Stomach (tissue), 19 donors: ENCODE measurements around the gene ZNF141. TPM values are rescaled to one million over a fixed set of nuclear protein-coding genes. Genes with fewer than 3 reads are reported as not detected.
"Not testable (repeated sequence)": the region's sequence is repeated elsewhere in the genome, so short reads cannot be mapped to it uniquely, and the experiment has no call there.

Experiments used
- DNase-seq, 2 donors: peaks; one replicate each; pipeline versions ENCODE4 v3.0.0 to v3.0.0-alpha.2; 2013 to 2019
- H3K27ac ChIP-seq, 5 donors: fragments of 200-600 bp in 4 of 5; sonication (generic) in 4 of 5; one replicate each; pipeline ENCODE4 v1.5.1; 2013 to 2019; ENCODE audit warnings: mild to moderate bottlenecking in 1 of 5, moderate library complexity in 1 of 5
- H3K27me3 ChIP-seq, 3 donors: fragments of 200-600 bp; sonication (generic); one replicate each; pipeline ENCODE4 v1.5.1; 2017 to 2019; ENCODE audit warnings: mixed run types in 1 of 3
- H3K36me3 ChIP-seq, 4 donors: fragments of 200-600 bp; sonication (generic); 1 replicate in 3 of 4; 2 replicates in 1 of 4; pipeline ENCODE4 v1.5.1; 2016 to 2019
- H3K4me1 ChIP-seq, 4 donors: fragments of 200-600 bp; sonication (generic); one replicate each; pipeline ENCODE4 v1.5.1; 2016 to 2019
- H3K4me3 ChIP-seq, 4 donors: fragments of 200-600 bp; sonication (generic) in 3 of 4; one replicate each; pipeline ENCODE4 v1.5.1; 2016 to 2019; ENCODE audit warnings: mild to moderate bottlenecking in 1 of 4
- H3K9me3 ChIP-seq, 4 donors: fragments of 200-600 bp; sonication (generic); one replicate each; pipeline ENCODE4 v1.5.1; 2016 to 2019
- CTCF ChIP-seq, 7 experiments: fragments of 450-650 bp in 4 of 7; fragments of 200-600 bp in 3 of 7; sonication (generic) in 3 of 7; IDR thresholded peaks; one replicate each; pipeline ENCODE4 v1.5.1; 2016 to 2019; ENCODE audit warnings: antibody characterized with exemption in 7 of 7, control low read depth in 2 of 7, mild to moderate bottlenecking in 1 of 7
- EP300 ChIP-seq: sonication (generic); formaldehyde crosslinking; IDR thresholded peaks from one replicate; pipeline ENCODE4 v1.6.1; 2017; ENCODE audit warnings: antibody characterized with exemption
- POLR2A ChIP-seq, 4 donors: fragments of 450-650 bp; IDR thresholded peaks; one replicate each; pipeline ENCODE4 v1.6.1; 2016; ENCODE audit warnings: antibody characterized with exemption in 4 of 4, control low read depth in 2 of 4, mild to moderate bottlenecking in 1 of 4, moderate library complexity in 1 of 4
- POLR2AphosphoS5 ChIP-seq, 3 donors: sonication (generic); formaldehyde crosslinking; IDR thresholded peaks; one replicate each; pipeline ENCODE4 v1.6.1; 2016; ENCODE audit warnings: antibody characterized with exemption in 3 of 3
- WGBS, 5 donors: extraction: QIAGEN DNeasy Blood & Tissue Kit in 3 of 5; methylation state at CpG; one replicate each; pipeline versions ENCODE4 v1.1.5 to v1.1.7; 2013 to 2018; 5-methylcytosine and 5-hydroxymethylcytosine counted together
- intact Hi-C: fragments of 100-400 bp; cut with DNase I; formaldehyde crosslinking; loops from one replicate; pipeline ENCODE4 v1.15.1; 2023; ENCODE audit warnings: low total_unique reads
- long read RNA-seq, 10 donors: transcript quantifications; one replicate each; lab custom pipeline, GENCODE V29; 2026
- polyA plus RNA-seq, 3 donors: library from polyadenylated mRNA; stranded (reverse); fragments of 200-250 nt; gene quantifications; one replicate each; pipeline ENCODE4 v1.2.3, GENCODE V29; 2013
- total RNA-seq, 5 donors: library from RNA; depleted of rRNA; stranded (reverse); fragments of >200 nt; gene quantifications; one replicate each; pipeline versions ENCODE4 v1.1.0 to v1.2.3, GENCODE V29; 2014 to 2016
- donor health status: healthy with polysubstance abuse.
- donor health status: Bipolar disorder and iron deficiency.
- donor health status: healthy.

The ZNF141 gene
- total RNA-seq (10 to 100 TPM; 20.9 to 74.7 (median 31.3) TPM), polyA plus RNA-seq (1 to 10 TPM; 2.6 to 4.2 (median 3.4) TPM)
- long read RNA-seq, donor 1, partial matches to known transcripts = 0 of 2 reads
- long read RNA-seq, donor 1, other reads (novel, unspliced or antisense) = 0 of 2 reads
- long read RNA-seq, donor 2, partial matches to known transcripts = 0 of 2 reads
- long read RNA-seq, donor 2, other reads (novel, unspliced or antisense) = 0 of 2 reads
- long read RNA-seq, donor 3, partial matches to known transcripts = 21 of 24 reads
- long read RNA-seq, donor 3, other reads (novel, unspliced or antisense) = 0 of 24 reads
- long read RNA-seq, donor 4, partial matches to known transcripts = 0 of 1 reads
- long read RNA-seq, donor 4, other reads (novel, unspliced or antisense) = 0 of 1 reads
- long read RNA-seq, donor 5, partial matches to known transcripts = 0 of 4 reads
- long read RNA-seq, donor 5, other reads (novel, unspliced or antisense) = 0 of 4 reads
- long read RNA-seq, donor 6 = 0 reads
- long read RNA-seq, donor 7, partial matches to known transcripts = 0 of 2 reads
- long read RNA-seq, donor 7, other reads (novel, unspliced or antisense) = 0 of 2 reads
- long read RNA-seq, donor 8, transcript ZNF141-201 (4 exons, 2,970 nt) = major isoform, 5 of 5 reads
- long read RNA-seq, donor 8, partial matches to known transcripts = 0 of 5 reads
- long read RNA-seq, donor 8, other reads (novel, unspliced or antisense) = 0 of 5 reads
- long read RNA-seq, donor 9, partial matches to known transcripts = 0 of 2 reads
- long read RNA-seq, donor 9, other reads (novel, unspliced or antisense) = 0 of 2 reads
- long read RNA-seq, donor 10 = 0 reads

GRCh38 chr4:337143-337931 lies at the start of gene ZNF141:
TSS of gene ZNF141 (plus strand) at chr4:337814. CDS start at chr4:337984, 170 bp downstream.
- Histone ChIP-seq H3K9me3 (peaks cover 0 to 24% (median 12%) of the 10 kb centered on the region in 4 donors), H3K27me3 (no peaks in the 10 kb centered on the region), H3K4me1 (peaks cover 11 to 32% (median 19%) of the 10 kb centered on the region in 4 donors), H3K4me3 (peak within 1 kb of the TSS; percentile 78 to 93 (median 88)), H3K36me3 (peaks cover 0 to 20% (median 7%) of the 10 kb centered on the region in 4 donors), H3K27ac (peak within 1 kb of the TSS; percentile 91 to 95 (median 92))
- DNase-seq = peak; percentile 95 to 99
- 0 to 1% (median 1%) methylated on average over 46 to 59 of the region's 59 CpGs for WGBS, 5 donors
- intact Hi-C loops = no loop called here
- TF ChIP-seq EP300 = peak; percentile 41
- TF ChIP-seq POLR2A (IDR thresholded peaks at IDR 0.05) = peak in 2 of 4 donors; percentile 68 to 78
- peak; percentile 77 to 90 (median 90) for TF ChIP-seq POLR2AphosphoS5 (IDR thresholded peaks at IDR 0.05)
- TF ChIP-seq CTCF (IDR thresholded peaks at IDR 0.05) = no peak

GRCh38 chr4:288891-289290 lies 48.7 kb upstream of the ZNF141 start:
- H3K27ac ChIP-seq = no peak overlapping the region
- H3K27me3 ChIP-seq = no peaks in the 10 kb centered on the region
- no peaks in the 10 kb centered on the region for H3K36me3 ChIP-seq
- no peak overlapping the region for H3K4me3 ChIP-seq
- intact Hi-C loops = no loop called here
- WGBS, 5 donors = 82 to 96% (median 88%) methylated on average over 2 of the region's 2 CpGs
- no peaks in the 10 kb centered on the region for H3K4me1 ChIP-seq
- no peak for DNase-seq
- TF ChIP-seq POLR2A (IDR thresholded peaks at IDR 0.05) (no peak), CTCF (IDR thresholded peaks at IDR 0.05) (no peak), EP300 (no peak), POLR2AphosphoS5 (IDR thresholded peaks at IDR 0.05) (no peak)
- peaks cover 7 to 82% (median 66%) of the 10 kb centered on the region in 4 donors for H3K9me3 ChIP-seq

- Histone ChIP-seq H3K36me3 (no peaks in the 10 kb centered on the region), H3K9me3 (peaks cover 0 to 55% (median 37%) of the 10 kb centered on the region in 4 donors), H3K27me3 (no peaks in the 10 kb centered on the region), H3K4me1 (no peaks in the 10 kb centered on the region), H3K27ac (no peak overlapping the region), H3K4me3 (no peak overlapping the region)
- no peak for DNase-seq
- 94 to 96% (median 95%) methylated on average over 3 of the region's 3 CpGs for WGBS, 5 donors
- intact Hi-C loops = no loop called here
- TF ChIP-seq POLR2AphosphoS5 (IDR thresholded peaks at IDR 0.05) (no peak), EP300 (no peak)
Observed at GRCh38 chr4:294732-295131, 42.9 kb upstream of the ZNF141 start.

GRCh38 chr4:302381-302780 lies 35.2 kb upstream of the ZNF141 start:
- no peak overlapping the region for H3K4me3 ChIP-seq
- intact Hi-C loops = no loop called here
- H3K27ac ChIP-seq = no peak overlapping the region
- DNase-seq = no peak
- H3K9me3 ChIP-seq = peaks cover 9 to 60% (median 51%) of the 10 kb centered on the region in 4 donors
- peaks cover 0 to 31% (median 22%) of the 10 kb centered on the region in 3 donors for H3K27me3 ChIP-seq
- 90 to 96% (median 94%) methylated on average over 4 of the region's 4 CpGs for WGBS, 5 donors
- no peaks in the 10 kb centered on the region for H3K36me3 ChIP-seq
- H3K4me1 ChIP-seq = peaks cover 0 to 11% (median 0%) of the 10 kb centered on the region in 4 donors
- TF ChIP-seq POLR2A (IDR thresholded peaks at IDR 0.05) (no peak), CTCF (IDR thresholded peaks at IDR 0.05) (no peak), POLR2AphosphoS5 (IDR thresholded peaks at IDR 0.05) (no peak), EP300 (no peak)

- H3K9me3 ChIP-seq = peaks cover 9 to 54% (median 45%) of the 10 kb centered on the region in 4 donors
- DNase-seq = peak in 1 of 2 donors; percentile 7
- WGBS, 5 donors = 8 to 23% (median 13%) methylated on average over 17 to 20 of the region's 20 CpGs
- intact Hi-C loops, H3K27ac ChIP-seq, H3K36me3 ChIP-seq: not testable (repeated sequence)
- peaks cover 0 to 11% (median 0%) of the 10 kb centered on the region in 4 donors for H3K4me1 ChIP-seq
- peaks cover 0 to 31% (median 22%) of the 10 kb centered on the region in 3 donors for H3K27me3 ChIP-seq
- peak overlapping the region in 3 of 4 donors; percentile 34 to 45 (median 35) for H3K4me3 ChIP-seq
Observed at GRCh38 chr4:304516-304915, 33.1 kb upstream of the ZNF141 start.
